Ovary (tissue), 9 donors: ENCODE results near the gene KDELR1. TPM values are rescaled to one million over a fixed set of nuclear protein-coding genes. Genes with fewer than 3 reads are reported as not detected.
"Not testable (repeated sequence)": the region's sequence is repeated elsewhere in the genome, so short reads cannot be mapped to it uniquely, and the experiment has no call there.

Experiments used
- DNase-seq, 5 donors: peaks; one replicate each; pipeline ENCODE4 v3.0.0-alpha.2; 2019 to 2020
- H3K27ac ChIP-seq, 2 donors: fragments of 200-600 bp; one replicate each; pipeline versions ENCODE4 v1.5.1 to v1.8.0; 2019 to 2022
- H3K27me3 ChIP-seq: fragments of 200-600 bp; one replicate; pipeline ENCODE4 v1.8.0; 2022
- H3K36me3 ChIP-seq: fragments of 200-600 bp; sonication (generic); one replicate; pipeline ENCODE4 v1.5.1; 2019
- H3K4me1 ChIP-seq: one replicate; pipeline ENCODE4 v1.8.1; 2013; ENCODE audit warnings: mild to moderate bottlenecking, moderate library complexity; ENCODE audit not compliant: insufficient read depth
- H3K4me3 ChIP-seq: fragments of 200-600 bp; sonication (generic); one replicate; pipeline ENCODE4 v1.5.1; 2017
- H3K9me3 ChIP-seq, 2 donors: fragments of 200-600 bp in 1 of 2; sonication (generic) in 1 of 2; one replicate each; pipeline versions ENCODE4 v1.5.1 to v1.8.1; 2013 to 2019; ENCODE audit warnings: mild to moderate bottlenecking in 1 of 2, moderate library complexity in 1 of 2
- EP300 ChIP-seq: sonication (generic); formaldehyde crosslinking; IDR thresholded peaks from one replicate; pipeline ENCODE4 v1.6.1; 2017; ENCODE audit warnings: antibody characterized with exemption
- POLR2A ChIP-seq: fragments of 450-650 bp; IDR thresholded peaks from one replicate; pipeline ENCODE4 v1.6.1; 2017; ENCODE audit warnings: antibody characterized with exemption, mild to moderate bottlenecking, moderate library complexity
- WGBS, 3 donors: extraction: QIAGEN DNeasy Blood & Tissue Kit in 1 of 3; methylation state at CpG; one replicate each; pipeline versions ENCODE4 v1.1.5 to v1.1.7; 2013 to 2017; 5-methylcytosine and 5-hydroxymethylcytosine counted together
- intact Hi-C, 4 donors: fragments of 100-400 bp; cut with DNase I; formaldehyde crosslinking; loops; one replicate each; pipeline versions ENCODE4 v1.11.0 to v1.15.1; 2022 to 2023
- polyA plus RNA-seq, 2 donors: library from polyadenylated mRNA; stranded (reverse); fragments of 200-250 nt in 1 of 2; fragments of 350-450 nt in 1 of 2; fragmentation: Illumina TruSeq in 1 of 2; extraction: RNeasy Lipid Tissue Mini Kit (QIAGEN cat#74804) in 1 of 2; gene quantifications; one replicate each; pipeline ENCODE4 v1.2.3, GENCODE V29; 2013 to 2014
- total RNA-seq, 7 donors: library from RNA; depleted of rRNA in 2 of 7; stranded (reverse); fragments of >200 nt in 2 of 7; fragmentation: NEBNext Ultra II Directional in 3 of 7; extraction: Animal tissue kit (Norgen Biotek cat#: 25700) in 3 of 7; gene quantifications; one replicate each; pipeline versions ENCODE4 v1.1.0 to v1.2.4, GENCODE V29; 2016 to 2023
- TF ChIP-seq, protein P1 (sequence below), 3 donors: fragments of 450-650 bp in 2 of 3; fragments of 200-600 bp in 1 of 3; IDR thresholded peaks; one replicate each; pipeline versions ENCODE4 v1.5.1 to v1.8.0; 2016 to 2022; ENCODE audit warnings: antibody characterized with exemption in 3 of 3, mild to moderate bottlenecking in 1 of 3
- donor health status: DM: no; HTN: no; CAD: no; lungs with moderate emphysema.
- donor health status: DM: no; HTN: no; CAD: no.
- donor health status: Bipolar disorder and iron deficiency.
- donor health status: DM: yes; HTN: yes; CAD: no.
- donor health status: DM: no; HTN: no; CAD: no.
- donor health status: DM: yes; HTN: yes; CAD: no.

Gene KDELR1
- total and polyA plus RNA-seq, 9 donors: 94.0 to 333 (median 179) TPM

DNA sequence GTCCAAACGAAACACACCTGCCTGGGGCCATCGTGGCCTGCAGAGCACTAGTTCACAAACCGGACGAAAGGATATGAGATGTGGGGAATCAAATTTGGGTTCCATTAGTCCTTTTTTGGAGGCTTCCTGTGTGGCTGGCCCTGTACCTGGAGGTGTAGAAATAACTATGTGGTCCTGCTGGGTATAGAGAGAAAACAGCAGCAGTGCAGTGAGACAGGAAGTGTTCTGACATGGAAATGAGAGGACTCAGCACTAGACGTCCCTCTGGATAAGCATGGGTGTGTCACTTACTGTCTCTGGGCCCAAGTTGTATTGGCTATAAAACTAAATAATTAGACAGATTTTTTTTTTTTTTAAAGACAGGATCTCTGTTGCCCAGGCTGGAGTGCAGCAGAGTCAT lies 12.3 kb downstream of the KDELR1 start:
- DNase-seq: no peak
- Histone ChIP-seq H3K4me3 (no peak overlapping the region), H3K36me3 (no peaks in the 10 kb centered on the region), H3K9me3 (no peaks in the 10 kb centered on the region), H3K27ac (no peak overlapping the region), H3K4me1 (no peaks in the 10 kb centered on the region), H3K27me3 (no peaks in the 10 kb centered on the region)
- TF ChIP-seq, protein P1, sequence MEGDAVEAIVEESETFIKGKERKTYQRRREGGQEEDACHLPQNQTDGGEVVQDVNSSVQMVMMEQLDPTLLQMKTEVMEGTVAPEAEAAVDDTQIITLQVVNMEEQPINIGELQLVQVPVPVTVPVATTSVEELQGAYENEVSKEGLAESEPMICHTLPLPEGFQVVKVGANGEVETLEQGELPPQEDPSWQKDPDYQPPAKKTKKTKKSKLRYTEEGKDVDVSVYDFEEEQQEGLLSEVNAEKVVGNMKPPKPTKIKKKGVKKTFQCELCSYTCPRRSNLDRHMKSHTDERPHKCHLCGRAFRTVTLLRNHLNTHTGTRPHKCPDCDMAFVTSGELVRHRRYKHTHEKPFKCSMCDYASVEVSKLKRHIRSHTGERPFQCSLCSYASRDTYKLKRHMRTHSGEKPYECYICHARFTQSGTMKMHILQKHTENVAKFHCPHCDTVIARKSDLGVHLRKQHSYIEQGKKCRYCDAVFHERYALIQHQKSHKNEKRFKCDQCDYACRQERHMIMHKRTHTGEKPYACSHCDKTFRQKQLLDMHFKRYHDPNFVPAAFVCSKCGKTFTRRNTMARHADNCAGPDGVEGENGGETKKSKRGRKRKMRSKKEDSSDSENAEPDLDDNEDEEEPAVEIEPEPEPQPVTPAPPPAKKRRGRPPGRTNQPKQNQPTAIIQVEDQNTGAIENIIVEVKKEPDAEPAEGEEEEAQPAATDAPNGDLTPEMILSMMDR (IDR thresholded peaks at IDR 0.05): no peak
- TF ChIP-seq EP300 (no peak), POLR2A (no peak)
- WGBS, 3 donors: 75 to 82% (median 77%) methylated on average over 5 of the region's 5 CpGs
- intact Hi-C loops: no loop called here

DNA sequence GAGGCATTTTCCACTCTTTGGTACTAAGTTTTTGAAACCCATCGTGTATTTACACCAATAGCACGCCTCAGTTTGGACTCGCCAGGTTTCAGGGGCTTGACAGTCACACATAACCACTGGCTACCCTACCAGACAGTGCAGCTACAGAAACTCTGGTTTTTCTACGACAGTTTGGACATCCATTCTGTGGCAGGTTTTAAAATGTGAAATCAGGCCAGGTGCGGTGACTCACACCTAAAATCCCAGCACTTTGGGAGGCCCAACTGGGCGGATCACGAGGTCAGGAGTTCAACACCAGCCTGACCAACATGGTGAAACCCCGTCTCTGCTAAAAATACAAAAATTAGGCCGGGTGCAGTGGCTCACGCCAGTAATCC lies 13.2 kb downstream of the KDELR1 start:
- intact Hi-C loops: no loop called here
- Histone ChIP-seq H3K36me3 (no peaks in the 10 kb centered on the region), H3K27ac (no peak overlapping the region), H3K9me3 (no peaks in the 10 kb centered on the region), H3K4me3 (no peak overlapping the region), H3K4me1 (no peaks in the 10 kb centered on the region), H3K27me3 (no peaks in the 10 kb centered on the region)
- TF ChIP-seq POLR2A (no peak), EP300 (no peak)
- TF ChIP-seq, protein P1 (IDR thresholded peaks at IDR 0.05): no peak
- 86 to 91% (median 88%) methylated on average over 10 of the region's 10 CpGs for WGBS, 3 donors
- DNase-seq: no peak

DNA sequence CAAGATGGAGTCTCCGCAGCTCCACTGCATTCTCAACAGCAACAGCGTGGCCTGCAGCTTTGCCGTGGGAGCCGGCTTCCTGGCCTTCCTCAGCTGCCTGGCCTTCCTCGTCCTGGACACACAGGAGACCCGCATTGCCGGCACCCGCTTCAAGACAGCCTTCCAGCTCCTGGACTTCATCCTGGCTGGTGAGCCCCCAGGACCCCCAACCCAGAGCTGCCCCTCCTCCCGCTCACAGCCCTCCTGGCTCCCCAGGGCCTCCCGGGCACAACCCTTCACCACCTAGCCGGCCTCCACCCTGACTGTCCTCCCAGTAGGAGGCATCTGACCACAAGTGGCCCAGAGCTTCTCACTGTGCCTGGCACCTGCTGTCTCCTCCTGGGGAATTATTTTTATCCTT lies 17.8 kb downstream of the KDELR1 start:
- WGBS, 3 donors: 80 to 90% (median 89%) methylated on average over 11 of the region's 11 CpGs
- TF ChIP-seq POLR2A: no peak
- H3K9me3 ChIP-seq: no peaks in the 10 kb centered on the region
- H3K36me3 ChIP-seq: no peaks in the 10 kb centered on the region
- H3K27ac ChIP-seq: no peak overlapping the region
- H3K27me3 ChIP-seq: no peaks in the 10 kb centered on the region
- DNase-seq: no peak
- intact Hi-C loops: no loop called here
- H3K4me3 ChIP-seq: no peak overlapping the region
- no peaks in the 10 kb centered on the region for H3K4me1 ChIP-seq

DNA sequence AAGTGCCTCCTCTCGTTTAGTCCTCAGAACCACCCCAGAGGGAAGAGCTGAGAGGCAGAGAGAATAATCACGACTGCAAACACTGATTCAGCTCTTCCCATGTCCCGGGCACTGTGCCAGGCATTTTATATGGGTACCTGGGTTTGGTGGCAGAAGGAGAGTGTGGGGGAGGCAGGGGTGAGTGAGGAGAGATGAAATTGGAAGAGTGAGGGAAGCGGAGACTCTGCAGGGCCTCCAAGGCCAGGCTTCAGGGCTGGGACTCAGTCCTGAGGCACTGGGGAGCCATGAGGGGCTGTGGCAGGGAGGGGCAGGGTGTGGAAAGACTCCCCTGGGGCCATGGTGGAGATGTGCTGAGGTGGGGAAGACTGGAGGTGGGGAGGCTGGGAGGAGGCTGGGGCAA lies 18.4 kb downstream of the KDELR1 start:
- intact Hi-C loops: no loop called here
- no peaks in the 10 kb centered on the region for H3K9me3 ChIP-seq
- WGBS, 3 donors: 41 to 56% (median 47%) methylated on average over 4 of the region's 4 CpGs
- H3K4me3 ChIP-seq: no peak overlapping the region
- TF ChIP-seq EP300 (no peak), POLR2A (no peak)
- TF ChIP-seq, protein P1 (IDR thresholded peaks at IDR 0.05): no peak
- no peaks in the 10 kb centered on the region for H3K27me3 ChIP-seq
- no peaks in the 10 kb centered on the region for H3K4me1 ChIP-seq
- DNase-seq: no peak
- H3K27ac ChIP-seq: no peak overlapping the region
- no peaks in the 10 kb centered on the region for H3K36me3 ChIP-seq

DNA sequence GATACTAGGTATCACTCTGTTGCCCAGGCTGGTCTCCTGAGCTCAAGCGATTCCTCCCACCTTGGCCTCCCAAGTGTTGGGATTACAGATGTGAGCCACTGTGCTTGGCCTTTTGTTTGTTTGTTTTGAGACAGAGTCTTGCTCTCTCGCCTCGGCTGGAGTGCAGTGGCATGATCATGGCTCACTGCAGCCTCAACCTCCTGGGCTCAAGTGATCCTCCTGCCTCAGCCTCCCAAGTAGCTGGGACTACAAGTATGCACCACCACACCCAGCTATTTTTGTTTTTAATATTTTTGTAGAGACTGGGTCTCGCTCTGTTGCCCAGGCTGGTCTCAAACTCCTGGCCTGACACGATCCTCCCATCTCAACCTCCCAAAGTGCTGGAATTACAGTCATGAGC lies 19.6 kb downstream of the KDELR1 start:
- H3K36me3 ChIP-seq, H3K27ac ChIP-seq, DNase-seq, H3K4me3 ChIP-seq, H3K27me3 ChIP-seq, H3K4me1 ChIP-seq, H3K9me3 ChIP-seq, intact Hi-C loops: not testable (repeated sequence)
- WGBS, 3 donors: 85 to 90% (median 90%) methylated on average over 5 of the region's 5 CpGs

DNA sequence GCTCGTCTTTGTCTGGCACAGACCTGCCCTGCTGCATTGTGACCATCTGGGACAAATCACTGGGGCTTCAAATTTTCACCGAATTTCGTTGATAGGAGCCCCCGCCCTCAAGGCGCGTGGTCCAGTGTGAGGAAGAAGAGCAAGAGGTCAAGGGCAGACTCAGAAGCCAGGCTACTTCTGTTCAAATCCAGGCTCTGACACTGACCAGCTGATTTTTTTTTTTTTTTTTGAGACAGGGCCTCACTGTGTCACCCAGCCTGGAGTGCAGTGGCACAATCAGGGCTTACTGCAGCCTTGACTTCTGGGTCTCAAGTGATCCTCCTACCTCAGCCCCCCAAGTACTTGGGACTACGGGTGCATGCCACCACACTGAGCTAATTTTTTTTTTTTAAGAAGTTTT lies 20.0 kb downstream of the KDELR1 start:
- Histone ChIP-seq H3K4me1 (no peaks in the 10 kb centered on the region), H3K27me3 (no peaks in the 10 kb centered on the region), H3K27ac (no peak overlapping the region), H3K36me3 (no peaks in the 10 kb centered on the region), H3K9me3 (no peaks in the 10 kb centered on the region), H3K4me3 (no peak overlapping the region)
- WGBS, 3 donors: 18 to 42% (median 31%) methylated on average over 7 of the region's 7 CpGs
- no peak for DNase-seq
- TF ChIP-seq EP300 (no peak), POLR2A (no peak)
- TF ChIP-seq, protein P1 (IDR thresholded peaks at IDR 0.05): no peak
- intact Hi-C loops: no loop called here
